ENCODE results near the gene SH3BP5L.

The SH3BP5L gene

GRCh38 chr1:248825909-248826760 lies at the start of gene SH3BP5L:
Gene SH3BP5L (minus strand): TSS chr1:248825915. CDS start chr1:248824935, 980 bp downstream.
- peak; percentile 96 for DNase-seq

DNA sequence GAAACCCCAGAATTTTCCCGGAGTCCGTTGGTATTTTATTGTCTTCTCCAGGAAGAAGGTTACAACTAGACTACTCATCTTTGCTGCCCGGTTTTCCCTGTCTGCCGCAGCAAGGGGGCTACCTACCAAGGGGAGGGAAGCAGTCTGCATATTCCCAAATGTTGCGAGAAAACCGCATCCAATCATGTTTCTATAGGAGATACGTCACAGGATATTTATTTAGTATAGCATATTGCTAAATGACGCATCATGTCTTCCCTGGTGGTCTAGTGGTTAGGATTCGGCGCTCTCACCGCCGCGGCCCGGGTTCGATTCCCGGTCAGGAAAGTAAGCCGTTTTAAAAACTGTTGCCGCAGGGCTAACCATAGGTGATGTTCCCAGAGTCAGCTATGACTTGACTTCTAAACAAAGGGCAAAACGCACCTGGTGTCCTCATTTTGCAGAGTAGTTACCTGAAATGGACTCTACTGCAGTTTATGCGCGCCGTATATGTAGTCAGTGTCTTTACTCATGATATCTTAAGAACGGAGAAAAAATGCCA lies 48.3 kb upstream of the SH3BP5L start:
- DNase-seq = peak; percentile 92

DNA sequence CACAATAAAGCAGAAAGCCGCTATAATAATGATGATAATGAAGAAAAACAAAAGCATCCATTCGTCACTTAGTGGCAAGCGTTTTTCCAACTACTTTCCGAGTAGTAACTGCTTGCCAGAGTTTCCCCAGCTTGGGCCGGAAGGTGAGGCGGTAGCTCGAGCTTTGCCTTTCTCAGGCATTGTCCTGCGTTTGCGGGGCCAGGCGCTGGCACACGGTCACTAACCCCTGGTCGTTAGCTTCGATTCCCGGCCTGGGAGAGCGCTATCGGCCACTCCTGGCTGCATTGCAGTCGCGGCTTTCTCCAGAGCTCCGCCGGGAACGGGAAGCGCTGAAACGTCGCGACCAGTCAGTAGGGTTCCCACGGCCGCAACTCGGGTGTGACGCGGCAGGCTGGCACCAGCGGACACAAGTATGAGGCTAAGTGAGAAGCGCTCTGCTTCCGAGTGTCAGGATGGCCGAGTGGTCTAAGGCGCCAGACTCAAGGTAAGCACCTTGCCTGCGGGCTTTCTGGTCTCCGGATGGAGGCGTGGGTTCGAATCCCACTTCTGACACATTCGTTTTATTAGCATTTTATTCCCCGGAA lies 47.8 kb upstream of the SH3BP5L start:
- DNase-seq = peak; percentile 97

DNA sequence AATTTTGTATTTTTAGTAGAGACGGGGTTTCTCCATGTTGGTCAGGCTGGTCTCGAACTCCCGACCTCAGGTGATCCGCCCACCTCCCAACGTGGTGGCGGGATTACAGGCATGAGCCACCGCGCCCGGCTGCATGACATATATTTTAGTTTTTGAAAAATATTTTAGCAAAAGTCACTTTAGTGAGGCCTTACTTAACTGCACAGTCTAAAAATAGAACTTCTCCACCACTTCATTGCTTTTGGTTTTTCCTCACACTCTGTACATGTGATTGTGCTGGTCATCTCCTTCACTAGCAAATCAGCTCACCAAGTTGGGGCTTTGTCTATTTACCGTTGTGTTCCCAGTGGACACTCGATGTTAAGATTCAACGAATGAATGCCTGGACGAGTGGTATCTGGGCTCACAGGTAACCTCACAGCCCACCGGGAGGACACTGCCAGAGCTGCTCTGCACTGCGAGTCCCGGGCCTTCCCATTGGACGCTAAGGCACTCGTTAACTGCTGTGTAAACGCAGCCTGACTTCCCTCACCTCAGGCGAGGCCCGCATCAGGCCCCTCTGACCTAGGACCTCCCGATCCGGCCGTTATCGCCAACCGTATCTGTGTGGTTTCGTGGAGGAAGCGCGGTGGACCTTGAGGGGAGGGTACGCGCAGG lies 47.2 kb upstream of the SH3BP5L start:
- DNase-seq = peak; percentile 82

DNA sequence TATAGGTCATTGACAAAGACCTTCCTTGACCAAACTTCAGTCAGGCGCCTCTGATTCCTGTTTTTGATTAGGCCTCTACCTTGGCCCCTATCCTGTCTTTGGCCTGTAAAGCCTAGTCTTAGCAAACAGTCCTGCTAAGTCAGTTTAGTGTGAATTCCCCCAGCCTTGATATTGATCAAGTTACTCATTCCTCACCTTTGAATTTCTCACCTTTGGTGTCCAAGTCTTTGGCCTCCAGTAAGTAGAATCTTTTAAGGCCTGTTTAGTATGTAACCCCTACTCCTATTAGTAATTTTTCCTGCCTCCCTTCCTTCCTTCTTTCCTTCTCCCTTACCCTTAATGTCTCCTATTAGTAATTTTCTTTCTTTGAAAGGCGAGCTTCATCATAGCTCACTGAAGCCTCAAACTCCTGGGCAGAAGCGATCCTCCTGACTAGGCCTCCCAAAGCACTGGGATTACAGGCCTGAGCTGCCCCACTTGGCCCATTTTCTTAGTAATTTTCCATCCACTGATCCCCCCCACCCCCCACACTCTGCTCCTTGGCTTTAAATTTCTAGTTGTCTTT lies 46.2 kb upstream of the SH3BP5L start:
- DNase-seq = no peak

GRCh38 chr1:248862998-248863881 lies 37.5 kb upstream of the SH3BP5L start:
- peak; percentile 91 for DNase-seq

GRCh38 chr1:248862695-248862997 lies 36.9 kb upstream of the SH3BP5L start:
- DNase-seq = no peak

DNA sequence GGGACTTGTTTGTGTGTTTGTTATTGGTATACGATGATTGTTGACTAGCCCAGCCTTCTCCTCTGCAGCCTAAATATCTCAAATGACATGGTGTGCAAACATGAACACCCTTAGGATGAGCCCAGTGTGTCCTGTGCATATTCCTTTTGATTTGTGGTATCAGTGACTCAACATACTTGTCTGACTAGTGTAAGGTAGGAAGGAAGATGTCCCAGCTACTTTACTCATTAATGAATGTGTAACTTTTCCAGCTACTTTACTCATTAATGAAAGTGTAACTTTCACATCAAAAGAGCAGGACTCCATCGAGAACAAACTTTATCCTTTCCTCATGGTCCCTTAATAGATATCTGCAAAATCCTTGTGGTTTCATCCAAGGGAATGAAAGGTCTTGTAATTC lies 35.9 kb upstream of the SH3BP5L start:
- no peak for DNase-seq

GRCh38 chr1:248860007-248860406 lies 34.3 kb upstream of the SH3BP5L start:
- DNase-seq = no peak

GRCh38 chr1:248858891-248859889 lies 33.5 kb upstream of the SH3BP5L start, which contains the start of gene ZNF692:
Gene ZNF692 (minus strand): TSS chr1:248859085. CDS start chr1:248858309, 776 bp downstream.
- peak; percentile 98 for DNase-seq

GRCh38 chr1:248858096-248858890 lies 32.6 kb upstream of the SH3BP5L start:
- peak; percentile 82 for DNase-seq

DNA sequence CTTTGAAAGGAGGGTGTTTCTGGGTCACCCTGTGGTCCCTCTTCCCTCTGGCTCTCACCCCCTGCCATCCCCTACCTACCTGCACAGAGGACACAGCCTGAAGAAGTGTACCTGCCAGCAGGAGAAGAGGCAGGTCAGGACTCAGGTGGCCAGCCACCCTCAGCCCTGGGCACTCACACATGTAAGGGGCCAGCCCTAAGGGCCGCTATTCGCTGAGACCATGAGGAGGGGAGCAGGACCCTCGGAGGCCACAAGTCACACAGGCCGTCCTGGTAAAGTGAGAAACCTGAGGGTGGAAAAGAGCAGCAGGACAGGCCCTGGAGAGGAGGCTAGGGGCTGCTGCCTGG lies 32.0 kb upstream of the SH3BP5L start:
- no peak for DNase-seq

DNA sequence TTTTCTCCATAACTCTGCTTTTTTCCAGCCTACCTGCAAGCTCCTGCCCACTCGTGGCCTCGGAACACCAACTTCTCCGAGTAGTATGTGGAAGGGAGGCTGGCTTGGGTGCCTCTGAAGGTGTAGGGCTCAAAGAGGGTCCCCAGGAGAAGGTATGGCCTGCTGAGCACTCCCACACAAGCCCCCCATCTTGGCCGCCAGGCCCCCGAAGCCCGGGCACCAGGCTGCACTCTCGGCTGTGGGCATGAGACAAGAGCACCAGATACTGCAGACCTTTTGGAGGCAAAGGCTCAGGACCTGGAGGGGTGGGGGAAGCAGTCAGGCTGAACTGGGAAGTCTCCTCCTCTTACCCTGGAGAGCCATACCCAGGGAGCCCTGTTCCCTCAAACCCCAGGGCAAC lies 31.5 kb upstream of the SH3BP5L start:
- DNase-seq = no peak

- no peak for DNase-seq
Measured at GRCh38 chr1:248856176-248856575, 30.5 kb upstream of the SH3BP5L start.

GRCh38 chr1:248855580-248855979 lies 29.9 kb upstream of the SH3BP5L start:
- no peak for DNase-seq

- DNase-seq = peak; percentile 11
Measured at GRCh38 chr1:248853663-248854375, 28.1 kb upstream of the SH3BP5L start.

DNA sequence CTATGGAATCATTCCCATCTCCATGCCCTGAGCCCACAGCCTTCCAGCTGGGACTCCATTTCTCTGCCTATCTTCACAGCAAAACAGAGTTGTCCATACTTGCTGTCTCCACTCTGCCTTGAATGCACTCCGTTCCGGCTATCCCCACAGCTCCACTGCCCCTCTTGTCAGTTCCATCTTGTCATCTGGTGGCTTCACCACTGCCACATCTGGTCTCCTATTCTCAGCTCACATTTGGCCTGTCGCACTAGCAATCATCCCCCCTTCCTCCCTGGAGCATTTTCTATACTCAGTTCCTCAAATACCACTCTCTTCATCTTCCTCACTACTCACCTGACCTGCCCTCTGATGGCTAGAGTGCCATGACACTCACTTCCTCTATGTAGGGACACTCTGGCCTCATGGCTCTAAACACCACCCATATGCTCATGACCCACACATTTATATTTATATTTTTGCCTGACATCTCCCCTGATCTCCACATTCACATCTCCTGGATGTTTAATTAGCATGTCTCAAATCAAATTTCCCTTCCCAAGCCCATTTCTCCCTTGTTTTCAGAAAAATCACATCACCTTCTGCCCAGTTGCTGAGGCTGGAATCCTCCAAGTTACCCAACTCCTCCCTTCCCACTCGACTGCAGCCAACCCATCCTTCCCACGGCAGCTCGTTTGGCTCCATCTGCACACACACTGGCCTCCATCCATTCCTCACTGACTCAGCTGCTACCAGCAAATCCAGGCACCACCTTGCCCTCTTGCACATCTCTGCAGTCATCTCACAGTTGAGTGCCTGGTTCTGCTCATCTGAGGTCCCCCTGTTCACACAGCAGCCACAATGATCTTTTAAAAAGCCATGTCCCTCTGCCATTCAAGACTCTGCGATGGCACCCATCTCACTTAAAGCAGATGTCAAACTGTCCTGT lies 27.0 kb upstream of the SH3BP5L start:
- peak; percentile 43 for DNase-seq

- peak; percentile 7 for DNase-seq
Measured at GRCh38 chr1:248851390-248851789, 25.7 kb upstream of the SH3BP5L start.
